Measurements from ENCODE around the gene VPS39.

VPS39 gene

DNA sequence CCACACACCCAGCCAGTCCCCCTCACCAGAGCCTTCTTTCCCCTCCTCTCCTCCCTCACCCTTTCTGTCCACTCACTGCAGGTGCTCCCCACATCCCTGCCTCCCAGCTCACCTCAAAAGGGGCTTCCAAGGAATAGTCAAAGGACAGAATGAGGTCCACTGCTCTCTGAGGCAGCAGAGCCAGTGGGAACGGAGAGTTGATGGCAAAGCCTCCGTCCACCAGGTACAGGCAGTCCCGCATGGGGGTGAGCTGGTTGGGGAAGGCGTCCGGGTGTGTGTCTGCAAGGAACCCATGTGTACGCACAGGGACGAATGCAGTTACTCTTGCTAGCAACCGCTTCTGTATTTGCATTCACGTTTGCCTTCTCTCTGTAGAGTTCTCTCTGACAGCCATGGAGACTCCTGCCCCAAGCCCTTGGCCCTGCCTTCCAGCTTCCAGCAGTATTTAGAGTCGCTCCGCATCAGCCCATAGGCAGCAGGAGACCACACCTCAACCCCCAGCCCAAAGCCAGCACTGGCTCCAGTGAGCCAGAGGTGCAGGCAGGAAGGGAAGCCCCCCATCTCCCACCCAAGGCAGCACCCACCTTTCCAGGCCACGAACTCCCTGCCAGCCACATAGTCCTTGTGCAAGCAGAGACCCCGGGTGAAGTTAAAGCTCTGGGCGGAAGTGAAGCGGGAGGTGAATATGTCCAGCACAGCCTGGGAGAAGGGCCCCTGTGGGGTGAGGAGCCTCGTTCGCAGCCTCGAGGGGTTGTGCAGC lies 64.1 kb downstream of the VPS39 start:
- no peak for DNase-seq

DNA sequence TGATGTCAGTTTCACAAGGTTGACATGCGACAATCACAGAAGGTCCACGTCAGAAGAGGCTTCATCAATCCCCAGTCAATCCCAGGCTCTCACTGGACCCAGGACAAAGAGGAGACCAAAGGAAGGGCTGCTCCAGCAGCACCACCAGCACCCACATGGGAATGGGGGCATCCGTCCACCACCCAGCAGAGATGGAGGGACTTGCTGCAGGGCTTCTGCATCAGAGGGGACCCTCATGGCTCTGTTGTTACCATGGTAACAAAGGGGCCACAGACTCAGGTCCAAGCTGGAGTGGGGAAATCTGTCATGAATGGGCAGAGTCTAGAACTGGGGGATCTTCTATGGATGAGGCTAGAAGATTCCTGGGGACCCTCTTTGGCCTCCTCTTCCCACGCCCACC lies 64.7 kb downstream of the VPS39 start:
- DNase-seq, result no peak

DNA sequence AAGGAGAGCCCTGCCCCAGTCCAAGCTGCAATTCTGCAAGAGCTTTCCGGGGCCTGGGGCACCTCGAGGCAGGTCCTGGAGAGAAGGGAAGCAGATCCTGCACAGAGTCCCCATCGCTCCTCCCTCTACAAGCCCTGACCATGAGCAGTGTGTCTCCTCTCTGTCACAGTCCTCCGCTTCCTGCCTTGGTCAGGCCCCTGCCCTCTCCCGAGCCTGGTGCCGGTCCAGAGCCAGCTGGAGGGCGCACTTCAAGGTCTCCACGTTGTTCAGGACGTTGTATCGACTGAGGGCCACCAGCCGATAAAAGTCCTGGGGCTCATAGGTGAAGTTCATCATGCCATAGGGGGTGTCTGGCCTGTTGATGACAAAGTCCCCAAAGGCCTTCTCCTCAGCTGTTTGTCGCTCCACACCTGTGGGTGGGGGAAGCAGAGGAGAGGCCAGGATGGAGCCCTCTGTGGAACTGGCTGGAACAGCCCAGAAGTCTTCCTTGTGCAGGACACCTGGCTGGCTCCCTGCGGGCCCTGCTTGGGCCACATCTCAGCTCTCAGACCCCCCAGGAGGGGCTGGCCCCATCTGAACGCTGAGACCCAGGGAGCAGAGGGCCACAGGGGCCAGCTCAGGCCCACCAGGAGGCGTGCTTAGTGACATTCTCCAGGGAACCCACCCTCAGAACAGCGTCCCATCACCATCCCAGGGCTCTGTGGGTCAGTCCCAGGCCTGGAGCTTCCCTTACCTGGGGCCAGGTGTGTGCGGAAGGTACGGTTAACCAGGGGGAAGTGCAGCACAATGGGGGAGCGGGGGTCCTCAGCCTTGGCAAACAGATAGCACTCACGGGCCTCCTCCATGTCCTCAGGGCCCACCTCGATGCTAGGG lies 66.1 kb downstream of the VPS39 start:
- DNase-seq, result no peak

DNA sequence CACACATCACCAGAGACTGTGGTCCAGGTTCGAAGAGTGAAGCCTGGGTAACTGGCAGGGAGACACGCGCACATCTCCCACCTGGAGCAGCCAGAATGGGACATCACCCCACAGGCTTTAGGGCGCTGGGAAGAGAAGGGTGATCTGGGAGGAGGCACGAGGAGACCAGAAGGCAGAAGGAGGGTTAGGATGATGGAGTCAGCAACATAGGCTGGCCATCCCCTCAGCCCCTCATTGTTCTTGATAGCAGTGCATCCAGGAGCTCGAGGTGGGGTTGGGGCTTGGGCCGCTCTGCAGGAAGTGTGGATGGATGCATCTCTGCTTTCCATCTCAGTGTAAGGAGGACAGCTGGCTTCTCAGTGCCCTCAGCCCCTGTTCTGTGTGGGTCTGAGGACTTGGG lies 66.9 kb downstream of the VPS39 start:
- no peak for DNase-seq

- no peak for DNase-seq
Observed at GRCh38 chr15:42140383-42141070, 67.6 kb downstream of the VPS39 start.

DNA sequence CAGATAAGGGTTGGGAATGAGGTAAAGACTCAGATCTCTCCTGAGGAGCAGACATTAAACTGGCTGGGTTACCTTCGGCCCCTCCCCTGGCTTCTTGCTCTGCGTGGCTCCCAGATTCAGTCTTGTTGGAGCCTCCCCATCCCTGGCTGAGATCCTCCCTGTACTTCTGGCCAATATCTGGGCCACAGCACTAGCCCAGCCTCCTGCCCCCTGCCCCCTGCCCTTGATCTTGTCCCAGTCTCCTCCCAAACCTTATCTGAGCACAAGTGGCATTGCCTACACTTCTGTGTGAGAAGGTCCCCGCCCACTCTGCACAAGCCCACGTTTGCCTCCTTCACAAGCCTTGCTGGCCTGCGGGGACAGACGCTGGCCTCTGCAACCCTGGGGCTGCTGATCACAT lies 68.5 kb downstream of the VPS39 start:
- DNase-seq, result no peak

DNA sequence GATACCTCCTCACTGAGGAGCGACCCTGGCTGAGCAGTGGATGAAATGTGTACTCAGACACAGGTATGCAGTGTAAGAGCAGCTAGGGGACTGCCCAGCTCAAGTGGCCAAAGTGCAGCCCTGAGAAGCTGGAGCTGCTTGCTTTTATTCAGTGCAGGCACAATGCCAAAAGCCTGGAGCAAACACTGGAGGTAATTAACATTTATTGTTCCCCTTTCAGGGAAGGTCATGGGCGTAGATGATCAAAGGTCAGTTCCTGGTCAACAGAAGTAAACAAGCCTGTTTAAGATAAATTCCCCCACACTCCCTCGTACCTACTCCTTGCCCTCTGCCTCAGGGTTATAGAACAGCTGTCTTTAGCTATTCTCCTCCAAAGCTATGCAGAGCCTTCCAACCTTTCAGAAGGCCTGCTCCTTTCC lies 69.1 kb downstream of the VPS39 start:
- no peak for DNase-seq

GRCh38 chr15:42138411-42138810 lies 69.7 kb downstream of the VPS39 start:
- DNase-seq, result peak; percentile 1

- DNase-seq, result peak; percentile 7
Observed at GRCh38 chr15:42137461-42138261, 70.4 kb downstream of the VPS39 start.

GRCh38 chr15:42136513-42136912 lies 71.6 kb downstream of the VPS39 start:
- DNase-seq, result no peak

DNA sequence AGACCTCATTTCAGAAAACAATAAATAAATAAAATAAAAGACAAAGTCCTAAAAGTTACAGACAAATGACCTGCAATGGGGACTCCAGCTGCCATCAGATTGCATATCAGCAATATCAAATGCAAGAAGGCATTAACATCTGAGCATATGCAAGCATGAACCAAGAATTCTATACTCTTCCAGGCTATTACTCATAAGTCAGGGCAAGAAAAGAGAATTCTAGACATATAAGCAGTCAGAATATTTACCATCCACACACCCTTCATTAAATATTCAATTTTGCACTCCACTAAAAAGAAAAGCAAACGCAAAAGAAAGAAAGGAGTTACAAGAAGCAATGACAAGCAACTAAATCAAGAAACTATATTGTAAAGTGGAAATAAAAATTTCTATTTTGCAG lies 72.8 kb downstream of the VPS39 start:
- DNase-seq, result no peak

DNA sequence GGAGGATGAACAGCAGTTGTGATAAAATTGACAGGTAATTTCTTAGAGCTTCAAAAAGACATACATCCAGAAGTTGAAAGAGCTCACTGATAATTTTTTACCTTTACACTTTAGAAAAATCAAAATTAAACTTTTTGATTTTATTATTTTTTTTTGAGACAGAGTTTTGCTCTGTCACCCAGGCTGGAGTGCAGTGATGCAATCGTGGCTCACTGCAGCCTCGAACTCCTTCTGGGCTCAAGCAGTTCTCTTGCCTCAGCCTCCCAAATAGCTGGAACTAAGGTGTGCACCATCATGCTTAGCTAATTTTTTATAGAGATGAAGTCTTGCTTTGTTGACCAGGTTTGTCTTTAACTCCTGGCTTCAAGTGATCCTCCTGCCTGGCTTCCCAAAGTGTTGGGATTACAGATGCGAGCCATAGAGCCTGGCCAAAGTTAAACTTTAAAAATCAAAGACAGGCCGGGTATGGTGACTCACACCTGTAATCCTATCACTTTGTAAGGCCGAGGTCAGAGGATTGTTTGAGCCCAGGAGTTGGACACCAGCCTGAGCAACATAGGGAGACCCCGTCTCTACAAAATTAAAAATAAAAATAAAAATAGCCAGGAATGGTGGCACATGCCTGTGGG lies 73.4 kb downstream of the VPS39 start:
- DNase-seq, result no peak

DNA sequence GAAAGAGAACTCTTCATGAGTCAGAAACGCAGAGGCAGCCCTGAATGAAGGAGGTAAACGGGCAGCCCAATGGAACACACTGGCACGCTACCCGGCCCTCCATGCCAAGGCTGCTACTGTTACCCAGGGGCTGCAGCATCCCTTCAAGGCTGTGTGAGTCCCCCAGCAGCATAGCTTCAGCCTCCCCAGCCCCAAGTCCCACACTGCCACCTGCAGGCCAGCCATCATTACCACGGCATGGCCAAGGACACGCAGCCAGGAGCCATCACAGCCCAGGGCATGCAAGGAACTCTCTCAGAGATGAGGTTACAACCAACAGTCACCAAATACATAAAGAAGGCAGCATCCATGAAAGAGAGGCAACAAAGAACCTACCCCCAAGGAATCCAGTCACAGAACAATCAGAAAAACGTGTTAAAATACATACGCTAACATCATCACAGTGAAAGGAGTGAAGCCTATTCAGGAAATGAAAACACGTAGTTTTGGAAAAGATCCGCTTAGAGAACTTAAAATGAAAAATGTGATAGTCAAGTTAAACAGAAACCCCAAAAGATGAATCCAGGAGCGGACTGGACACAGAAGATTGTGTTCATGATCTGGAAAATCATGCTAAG lies 74.1 kb downstream of the VPS39 start:
- peak; percentile 16 for DNase-seq

DNA sequence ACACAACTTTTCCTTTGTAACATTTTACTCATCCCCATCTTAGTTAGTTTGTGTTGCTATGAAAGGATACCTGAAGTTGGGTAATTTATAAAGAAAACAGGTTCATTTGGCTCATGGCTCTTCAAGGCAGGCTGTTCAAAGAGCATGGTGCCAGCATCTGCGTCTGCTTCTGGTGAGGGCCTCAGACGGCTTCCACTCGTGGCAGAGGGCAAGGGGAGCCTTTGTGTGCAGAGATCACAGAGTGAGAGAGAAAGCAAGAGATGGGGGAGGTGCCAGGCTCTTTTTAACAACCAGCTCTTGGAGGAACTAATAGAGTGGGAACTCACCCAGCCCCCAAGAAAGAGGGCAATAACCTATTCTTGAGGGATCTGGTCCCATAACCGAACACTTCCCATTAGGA lies 74.7 kb downstream of the VPS39 start:
- no peak for DNase-seq

GRCh38 chr15:42131826-42132806 lies 76.0 kb downstream of the VPS39 start:
- no peak for DNase-seq

DNA sequence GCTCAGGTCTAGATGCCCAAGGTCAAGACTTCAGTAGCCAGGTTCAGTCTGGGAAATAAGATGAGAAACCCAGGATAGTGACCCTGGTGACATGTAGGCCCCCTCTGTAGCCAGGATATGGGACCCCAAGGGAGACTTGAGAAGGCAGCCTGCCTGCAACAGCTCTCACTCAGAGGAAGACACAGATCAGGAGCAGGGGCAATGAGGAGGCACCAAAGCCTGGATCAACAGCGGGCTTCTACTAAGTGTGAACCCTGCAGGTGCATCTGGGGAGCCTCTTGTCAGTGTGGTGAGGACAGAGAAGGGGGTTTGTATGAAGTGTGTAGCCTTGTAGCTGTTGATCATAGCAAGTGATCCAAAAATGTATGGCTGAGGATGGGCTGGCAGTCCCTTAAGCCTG lies 77.1 kb downstream of the VPS39 start:
- DNase-seq, result no peak

- DNase-seq, result no peak
Observed at GRCh38 chr15:42130246-42130986, 77.7 kb downstream of the VPS39 start.

- no peak for DNase-seq
Observed at GRCh38 chr15:42129364-42129763, 78.7 kb downstream of the VPS39 start.

DNA sequence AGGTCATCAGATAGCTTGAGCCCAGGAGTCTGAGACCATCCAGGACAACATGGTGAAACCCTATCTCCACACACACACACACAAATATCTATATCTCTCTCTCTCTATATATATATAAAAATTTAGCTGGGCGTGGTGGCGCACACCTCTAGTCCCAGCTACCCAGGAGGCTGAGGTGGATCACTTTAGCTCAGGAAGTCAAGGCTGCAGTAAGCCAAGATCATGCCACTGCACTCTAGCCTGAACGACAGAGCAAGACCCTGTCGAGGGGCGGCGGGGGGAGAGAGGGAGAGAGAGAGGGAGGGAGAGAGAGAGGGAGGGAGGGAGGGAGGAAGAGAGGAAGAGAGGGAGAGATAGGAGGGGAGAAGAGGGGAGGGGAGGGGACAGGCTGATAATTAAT lies 79.6 kb downstream of the VPS39 start:
- no peak for DNase-seq

DNA sequence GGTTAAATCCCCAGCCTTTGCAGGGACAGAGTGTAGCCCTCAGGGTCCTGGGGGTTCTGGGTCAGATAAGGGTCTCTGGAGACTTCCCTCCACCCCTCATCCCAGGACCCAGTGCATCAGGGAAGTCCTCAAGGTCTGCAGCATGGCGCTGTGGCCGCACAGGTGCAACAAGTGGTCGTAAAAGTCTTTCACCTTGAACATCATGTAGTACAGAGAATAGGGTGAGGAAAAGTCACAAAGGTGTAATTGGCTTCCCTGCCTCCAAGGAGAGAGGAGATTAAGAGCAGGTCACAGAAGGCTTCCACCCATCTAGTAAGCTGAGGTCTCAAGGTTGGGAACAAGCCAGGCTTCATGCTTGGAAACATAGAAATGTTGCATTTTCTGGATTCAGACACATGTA lies 84.6 kb downstream of the VPS39 start:
- no peak for DNase-seq
